GM13977 (cell line): ENCODE results near the gene CSMD2.

Experiments used
- DNase-seq: peaks from one replicate; pipeline ENCODE4 v3.0.0; 2012; ENCODE audit warnings: low spot score
- CTCF ChIP-seq: IDR thresholded peaks from 2 replicates; pipeline ENCODE4 v1.5.1; 2012; ENCODE audit warnings: mild to moderate bottlenecking, control low read depth; ENCODE audit not compliant: insufficient read depth; ENCODE audit errors: extremely low read depth, missing control alignments
- in situ Hi-C: fragments of 300-500 bp; cut with MboI; formaldehyde crosslinking; loops from one replicate; pipeline ENCODE4 v1.12.0; 2022; ENCODE audit warnings: low sequenced_read_pairs, low pct_unique_long_range_greater_than_20kb, mixed read lengths, inconsistent platforms; ENCODE audit not compliant: unreplicated experiment

CSMD2 gene

GRCh38 chr1:33972676-33973395 is 192.2 kb downstream of the CSMD2 start:
- TF ChIP-seq CTCF = no peak
- no peak for DNase-seq
- in situ Hi-C loops = no loop called here

DNA sequence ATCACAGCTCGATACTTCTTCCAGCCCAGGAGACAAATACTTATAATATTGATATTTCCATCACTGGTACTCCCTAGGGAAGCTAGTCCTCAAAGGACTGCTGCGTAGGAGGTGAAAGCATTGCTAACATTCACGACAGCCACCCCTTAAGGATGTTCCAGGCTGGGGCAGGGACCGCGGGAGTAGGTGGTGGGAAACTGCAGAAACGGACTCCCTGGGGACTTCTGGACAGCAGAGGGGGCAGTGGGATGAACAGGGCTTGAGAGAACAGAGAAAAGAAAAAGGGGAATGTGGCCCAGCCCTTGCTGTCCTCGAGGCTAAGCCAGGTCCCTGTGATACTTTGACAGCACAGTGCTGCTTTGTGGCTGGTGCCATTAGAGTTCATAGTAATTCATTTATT is 193.1 kb downstream of the CSMD2 start:
- in situ Hi-C loops = no loop called here
- TF ChIP-seq CTCF = no peak
- no peak for DNase-seq

- in situ Hi-C loops = no loop called here
- no peak for DNase-seq
- TF ChIP-seq CTCF = no peak
Measured at GRCh38 chr1:33971018-33971710, 193.9 kb downstream of the CSMD2 start.

GRCh38 chr1:33970148-33970825 is 194.7 kb downstream of the CSMD2 start:
- DNase-seq = no peak
- in situ Hi-C loops = no loop called here
- TF ChIP-seq CTCF = no peak

GRCh38 chr1:33966346-33967141 is 198.5 kb downstream of the CSMD2 start:
- no peak for DNase-seq
- no peak for TF ChIP-seq CTCF
- in situ Hi-C loops = no loop called here

GRCh38 chr1:33965086-33965485 is 199.9 kb downstream of the CSMD2 start:
- in situ Hi-C loops = no loop called here
- DNase-seq = no peak
- no peak for TF ChIP-seq CTCF
